ENCODE data around the gene FAM13C.
A peak's percentile ranks its signal among the peaks of the same experiment; 100 is the strongest.

Gene FAM13C

DNA sequence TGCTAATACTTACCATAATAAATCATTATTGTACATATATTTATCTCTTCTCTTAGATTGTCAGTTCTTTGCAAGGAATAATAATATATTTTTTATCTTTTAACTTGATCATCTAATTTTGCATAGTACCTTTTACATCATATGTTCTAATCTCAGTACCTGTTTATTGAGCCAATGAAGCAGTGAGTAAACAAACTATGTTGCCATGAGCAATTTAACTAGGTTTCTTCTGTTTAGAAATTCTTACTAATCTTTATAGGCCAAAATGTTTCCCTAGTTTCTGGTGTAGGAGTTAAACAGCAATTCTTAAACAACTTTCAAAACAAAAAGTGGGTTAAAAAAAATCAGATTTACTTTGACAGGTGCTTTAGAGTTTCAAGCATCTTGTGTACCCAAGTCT is 124.6 kb downstream of the FAM13C start:
- Histone ChIP-seq H3K27ac (no peak overlapping the region), H3K4me1 (no peaks in the 10 kb centered on the region), H3K36me3 (no peaks in the 10 kb centered on the region), H3K9me3 (no peaks in the 10 kb centered on the region), H3K4me3 (no peak overlapping the region), H3K27me3 (no peaks in the 10 kb centered on the region)
- no peak for DNase-seq
- intact Hi-C loops (cut with DNase I; ENCODE audit: low total_unique reads) = loop anchor here (10.0 kb wide), 1 partner anchor 283 kb away; no protein-coding TSS in a partner anchor
- TF ChIP-seq, protein P1, sequence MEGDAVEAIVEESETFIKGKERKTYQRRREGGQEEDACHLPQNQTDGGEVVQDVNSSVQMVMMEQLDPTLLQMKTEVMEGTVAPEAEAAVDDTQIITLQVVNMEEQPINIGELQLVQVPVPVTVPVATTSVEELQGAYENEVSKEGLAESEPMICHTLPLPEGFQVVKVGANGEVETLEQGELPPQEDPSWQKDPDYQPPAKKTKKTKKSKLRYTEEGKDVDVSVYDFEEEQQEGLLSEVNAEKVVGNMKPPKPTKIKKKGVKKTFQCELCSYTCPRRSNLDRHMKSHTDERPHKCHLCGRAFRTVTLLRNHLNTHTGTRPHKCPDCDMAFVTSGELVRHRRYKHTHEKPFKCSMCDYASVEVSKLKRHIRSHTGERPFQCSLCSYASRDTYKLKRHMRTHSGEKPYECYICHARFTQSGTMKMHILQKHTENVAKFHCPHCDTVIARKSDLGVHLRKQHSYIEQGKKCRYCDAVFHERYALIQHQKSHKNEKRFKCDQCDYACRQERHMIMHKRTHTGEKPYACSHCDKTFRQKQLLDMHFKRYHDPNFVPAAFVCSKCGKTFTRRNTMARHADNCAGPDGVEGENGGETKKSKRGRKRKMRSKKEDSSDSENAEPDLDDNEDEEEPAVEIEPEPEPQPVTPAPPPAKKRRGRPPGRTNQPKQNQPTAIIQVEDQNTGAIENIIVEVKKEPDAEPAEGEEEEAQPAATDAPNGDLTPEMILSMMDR (IDR thresholded peaks at IDR 0.05) = no peak

DNA sequence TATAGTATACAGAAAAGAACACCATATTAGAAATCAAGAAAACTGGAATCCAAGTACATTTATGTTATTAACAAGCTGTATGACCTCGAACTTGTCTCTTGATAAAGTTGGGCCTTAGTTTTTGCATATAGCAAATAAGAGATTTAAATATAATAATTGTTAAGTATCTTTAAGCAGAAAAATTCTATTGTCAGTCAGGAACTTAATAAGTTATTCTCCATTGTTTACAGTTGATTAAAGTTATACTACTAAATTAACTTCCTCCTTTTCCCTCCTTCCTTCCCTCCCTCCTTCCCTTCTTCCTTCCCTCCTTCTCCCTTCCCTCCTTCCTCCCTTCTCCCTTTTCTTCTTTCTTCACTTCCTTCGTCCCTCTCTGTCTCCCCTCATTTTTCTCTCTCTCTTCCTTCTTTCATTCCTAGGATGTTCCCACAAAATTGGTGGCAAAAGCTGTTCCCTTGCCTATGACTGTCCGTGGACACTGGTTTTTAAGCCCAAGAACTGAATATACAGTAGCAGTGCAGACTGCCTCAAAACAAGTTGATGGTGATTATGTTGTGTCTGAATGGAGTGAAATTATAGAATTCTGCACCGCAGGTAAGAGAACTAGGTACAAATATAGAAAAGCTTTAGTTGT is 126.2 kb downstream of the FAM13C start:
- Histone ChIP-seq H3K4me3 (no peak overlapping the region), H3K9me3 (no peaks in the 10 kb centered on the region), H3K27ac (no peak overlapping the region), H3K4me1 (no peaks in the 10 kb centered on the region), H3K27me3 (no peaks in the 10 kb centered on the region), H3K36me3 (no peaks in the 10 kb centered on the region)
- intact Hi-C loops (cut with DNase I; ENCODE audit: low total_unique reads) = loop anchor here (10.0 kb wide), 1 partner anchor 281 kb away; no protein-coding TSS in a partner anchor
- no peak for DNase-seq
- TF ChIP-seq, protein P1 (IDR thresholded peaks at IDR 0.05) = no peak

DNA sequence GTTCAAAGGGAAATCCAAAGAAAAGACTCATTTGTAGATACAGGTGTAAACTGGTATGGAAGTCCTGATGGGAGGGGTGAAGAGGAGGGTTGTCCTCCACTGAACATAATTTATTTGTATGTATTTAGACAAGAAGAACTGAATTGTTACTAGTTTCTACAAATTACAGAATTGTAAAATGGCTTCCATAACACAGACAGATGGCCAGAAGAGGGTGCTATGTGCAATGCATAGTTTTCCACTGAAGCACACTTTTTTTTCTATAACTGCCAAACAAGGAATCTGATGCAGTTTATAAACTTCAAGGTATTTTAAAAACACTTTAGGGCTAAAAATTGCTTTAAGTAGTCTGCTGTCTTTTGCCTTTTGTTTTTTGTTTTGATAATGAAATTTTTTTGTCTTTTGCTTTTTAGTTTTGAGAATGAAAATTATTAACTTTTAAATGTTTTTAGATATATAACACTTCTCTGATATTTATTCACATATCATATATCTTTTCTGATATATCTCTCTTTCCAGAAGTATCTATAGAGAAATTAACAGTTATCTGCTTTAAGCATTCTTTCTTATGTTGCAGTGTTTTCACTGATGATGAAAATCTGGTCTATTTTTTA is 127.4 kb downstream of the FAM13C start:
- Histone ChIP-seq H3K27me3 (no peaks in the 10 kb centered on the region), H3K9me3 (no peaks in the 10 kb centered on the region), H3K27ac (no peak overlapping the region), H3K4me3 (no peak overlapping the region), H3K36me3 (no peaks in the 10 kb centered on the region), H3K4me1 (no peaks in the 10 kb centered on the region)
- no peak for DNase-seq
- TF ChIP-seq, protein P1 (IDR thresholded peaks at IDR 0.05) = peak; percentile 46 to 47
- intact Hi-C loops (cut with DNase I; ENCODE audit: low total_unique reads) = loop anchor here (10.0 kb wide), 1 partner anchor 280 kb away; no protein-coding TSS in a partner anchor

DNA sequence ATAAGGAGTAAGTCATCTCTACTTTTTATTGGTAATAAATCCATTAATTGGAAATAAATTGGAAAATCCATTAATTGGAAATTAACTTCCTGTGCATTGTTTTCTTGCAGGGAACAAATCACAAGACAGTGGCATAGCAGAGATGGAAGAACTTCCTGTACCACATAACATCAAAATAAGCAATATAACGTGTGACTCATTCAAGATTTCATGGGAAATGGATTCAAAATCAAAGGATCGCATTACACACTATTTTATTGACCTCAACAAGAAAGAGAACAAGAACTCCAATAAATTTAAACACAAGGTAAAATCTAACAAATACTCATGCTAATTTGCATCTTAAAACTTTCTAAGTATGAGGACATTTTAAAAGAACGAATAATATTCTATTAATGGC is 128.2 kb downstream of the FAM13C start:
- no peaks in the 10 kb centered on the region for H3K4me1 ChIP-seq
- H3K36me3 ChIP-seq = no peaks in the 10 kb centered on the region
- TF ChIP-seq, protein P1 (IDR thresholded peaks at IDR 0.05) = no peak
- no peaks in the 10 kb centered on the region for H3K9me3 ChIP-seq
- no peak overlapping the region for H3K4me3 ChIP-seq
- no peaks in the 10 kb centered on the region for H3K27me3 ChIP-seq
- no peak for DNase-seq
- intact Hi-C loops (cut with DNase I; ENCODE audit: low total_unique reads) = loop anchor here (10.0 kb wide), 1 partner anchor 279 kb away; no protein-coding TSS in a partner anchor
- H3K27ac ChIP-seq = no peak overlapping the region

DNA sequence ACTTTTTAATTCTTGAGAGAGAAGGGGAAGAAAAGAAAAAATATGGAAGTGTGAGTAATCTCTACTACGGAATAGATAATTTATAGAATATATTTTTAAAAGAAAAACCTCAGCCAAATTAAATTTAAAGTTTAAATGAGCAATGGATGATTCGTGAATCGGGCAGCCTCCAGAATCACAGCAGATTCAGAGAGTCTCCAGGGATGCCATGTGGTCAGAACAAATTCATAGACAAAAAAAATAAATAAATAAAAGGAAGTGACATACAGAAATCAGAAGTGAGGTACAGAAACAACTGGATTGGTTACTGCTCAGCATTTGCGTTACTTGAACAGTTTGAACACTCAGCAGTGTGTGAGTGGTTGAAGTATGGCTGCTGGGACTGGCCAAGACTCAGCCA is 132.9 kb downstream of the FAM13C start:
- Histone ChIP-seq H3K27ac (no peak overlapping the region), H3K36me3 (no peaks in the 10 kb centered on the region), H3K27me3 (no peaks in the 10 kb centered on the region), H3K4me1 (no peaks in the 10 kb centered on the region), H3K9me3 (no peaks in the 10 kb centered on the region), H3K4me3 (no peak overlapping the region)
- intact Hi-C loops (cut with DNase I; ENCODE audit: low total_unique reads) = no loop called here
- no peak for DNase-seq
- TF ChIP-seq, protein P1 (IDR thresholded peaks at IDR 0.05) = no peak
